NB4 (cell line): ENCODE results near the gene NUDCD3.

ENCODE experiments used
- CTCF ChIP-seq: IDR thresholded peaks from one replicate; pipeline ENCODE4 v1.5.1; 2012; ENCODE audit warnings: low read depth, low read length
- POLR2A ChIP-seq: IDR thresholded peaks from 2 replicates; pipeline ENCODE4 v1.6.1; 2011; ENCODE audit warnings: mild to moderate bottlenecking; ENCODE audit not compliant: insufficient read length; ENCODE audit errors: extremely low read depth

DNA sequence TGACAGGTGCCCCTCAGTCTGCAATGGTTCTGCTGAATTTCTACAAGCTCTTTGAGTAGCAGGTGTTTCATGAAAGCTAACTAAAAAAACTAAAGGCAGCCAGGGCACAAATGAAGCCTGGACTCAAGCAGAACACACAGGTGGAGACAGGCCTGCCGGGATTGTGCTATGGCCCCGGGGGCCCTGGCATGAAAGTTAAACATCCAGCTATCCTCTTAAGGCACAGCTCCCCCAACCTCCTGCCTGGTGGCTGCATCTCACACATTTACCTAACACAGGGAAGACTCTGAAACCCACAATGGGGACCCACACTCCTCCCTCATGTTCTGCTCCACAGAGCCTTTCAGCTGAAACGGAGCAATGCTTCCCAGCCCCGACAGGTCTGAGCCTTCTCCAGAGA is 88.8 kb downstream of the NUDCD3 start:
- TF ChIP-seq CTCF: no peak
- no peak for TF ChIP-seq POLR2A
